Islet of Langerhans (tissue), 1 donor: ENCODE measurements around the gene MAX.

ENCODE experiments used
- FAIRE-seq: peaks from one replicate; lab custom pipeline; 2011; peaks lifted over from hg19 to GRCh38; lab: Jason Lieb, UNC

Gene MAX

DNA sequence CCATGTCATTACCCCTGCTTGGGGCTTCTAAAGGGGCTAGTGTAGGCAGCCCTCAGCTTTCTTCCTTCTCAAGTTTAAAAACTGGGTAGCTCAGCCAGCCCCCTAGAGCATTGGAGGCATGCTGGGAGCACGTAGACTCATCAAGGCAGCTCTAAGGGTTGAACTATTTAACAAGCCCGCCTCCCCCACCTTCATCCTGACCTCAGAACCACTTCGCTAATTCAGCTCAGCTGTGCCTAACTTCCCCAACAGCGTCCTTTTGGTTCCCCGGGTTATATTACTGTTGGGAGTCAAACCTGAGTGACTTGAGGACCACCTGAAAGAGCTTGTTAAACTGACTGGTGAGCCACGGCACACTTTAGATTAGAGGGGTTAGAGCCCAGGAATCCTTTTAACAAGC is 30.1 kb downstream of the MAX start:
- no peak for FAIRE-seq

DNA sequence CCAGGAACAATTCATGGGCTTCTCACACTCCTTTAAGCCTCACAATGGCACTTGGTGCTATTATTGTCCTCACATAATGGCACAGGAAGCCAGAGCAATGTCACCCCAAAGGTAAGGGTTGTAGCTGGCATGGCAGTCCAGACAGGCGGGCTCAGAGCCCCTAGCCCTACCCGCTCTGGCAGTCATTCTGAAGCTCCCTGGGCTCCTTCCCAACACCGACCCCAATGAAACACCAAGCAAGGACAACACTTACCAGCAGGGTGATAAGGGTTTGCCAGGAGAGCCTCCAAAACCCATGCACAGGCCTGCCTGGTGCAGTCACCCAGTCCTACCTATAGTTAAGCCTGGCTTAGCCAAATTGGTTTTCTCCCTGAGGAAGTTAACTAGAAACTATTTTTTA is 30.8 kb downstream of the MAX start:
- FAIRE-seq = no peak

DNA sequence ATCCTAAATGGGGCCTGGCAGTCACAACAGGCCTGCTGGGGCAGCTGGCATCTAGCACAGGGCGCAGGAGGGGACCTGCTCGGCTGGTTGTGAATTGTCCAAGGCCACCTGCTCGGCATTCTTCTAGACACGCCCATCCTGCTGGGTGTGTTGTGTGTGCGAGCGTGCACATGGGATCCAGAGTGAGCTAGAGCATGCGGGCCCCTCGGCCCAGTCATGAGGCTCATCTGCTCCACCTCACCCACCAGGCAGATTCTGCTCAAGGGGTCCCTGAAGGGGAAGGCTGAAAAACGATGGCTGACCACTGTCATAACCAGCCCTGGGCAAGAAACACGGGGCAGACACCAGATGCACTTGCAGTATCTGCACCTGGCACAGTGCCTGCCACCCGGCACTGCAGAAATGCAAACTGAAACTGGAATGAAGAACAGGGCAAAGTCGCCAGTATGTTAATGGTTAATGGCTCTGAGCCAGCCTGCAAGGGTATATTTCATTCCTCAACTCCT is 31.8 kb downstream of the MAX start:
- no peak for FAIRE-seq

DNA sequence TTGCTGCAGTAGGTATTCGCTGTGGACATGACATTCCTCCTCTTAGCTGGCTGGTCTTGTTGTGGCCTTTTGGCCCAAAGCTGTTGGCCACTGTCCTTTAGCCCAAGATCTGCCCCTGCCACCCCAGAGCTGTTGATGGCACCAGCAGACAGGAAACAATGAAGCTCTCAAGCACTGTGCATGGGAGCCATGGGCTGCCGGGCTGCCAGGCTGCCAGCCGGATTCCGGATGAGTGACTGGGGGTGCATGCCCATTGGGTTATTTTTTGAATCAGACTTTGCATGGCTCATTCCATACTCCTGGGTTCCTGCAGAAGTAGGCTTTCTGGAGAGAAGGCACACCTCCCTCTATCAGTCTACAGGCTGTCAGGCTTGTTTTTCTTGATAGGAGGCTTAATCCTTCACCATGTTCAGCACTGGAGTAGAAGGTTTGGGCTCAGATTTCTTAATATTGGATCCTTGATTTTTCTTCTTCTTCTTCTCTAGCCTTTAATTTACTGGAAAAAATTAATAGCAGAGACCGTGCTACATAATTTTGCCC is 32.4 kb downstream of the MAX start:
- no peak for FAIRE-seq

DNA sequence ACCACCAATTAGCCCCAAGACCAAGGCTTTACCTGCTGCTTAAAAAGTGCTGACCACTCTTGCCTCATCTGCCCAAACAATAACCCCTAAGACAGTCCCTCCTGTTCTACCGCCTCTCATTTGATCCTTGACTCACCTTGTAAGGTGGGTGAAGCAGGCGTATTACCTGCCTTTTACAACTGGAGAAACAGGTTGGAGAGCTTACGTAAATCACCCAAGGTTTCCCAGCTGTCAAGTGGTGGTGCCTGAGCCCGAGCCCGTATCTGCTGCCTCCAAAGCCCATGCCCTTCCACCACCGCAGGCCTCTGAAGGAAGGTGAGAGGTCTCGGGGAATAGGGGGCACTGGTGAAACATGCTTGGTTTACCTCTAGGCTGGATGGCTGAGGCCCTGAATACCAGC is 36.6 kb downstream of the MAX start:
- no peak for FAIRE-seq

DNA sequence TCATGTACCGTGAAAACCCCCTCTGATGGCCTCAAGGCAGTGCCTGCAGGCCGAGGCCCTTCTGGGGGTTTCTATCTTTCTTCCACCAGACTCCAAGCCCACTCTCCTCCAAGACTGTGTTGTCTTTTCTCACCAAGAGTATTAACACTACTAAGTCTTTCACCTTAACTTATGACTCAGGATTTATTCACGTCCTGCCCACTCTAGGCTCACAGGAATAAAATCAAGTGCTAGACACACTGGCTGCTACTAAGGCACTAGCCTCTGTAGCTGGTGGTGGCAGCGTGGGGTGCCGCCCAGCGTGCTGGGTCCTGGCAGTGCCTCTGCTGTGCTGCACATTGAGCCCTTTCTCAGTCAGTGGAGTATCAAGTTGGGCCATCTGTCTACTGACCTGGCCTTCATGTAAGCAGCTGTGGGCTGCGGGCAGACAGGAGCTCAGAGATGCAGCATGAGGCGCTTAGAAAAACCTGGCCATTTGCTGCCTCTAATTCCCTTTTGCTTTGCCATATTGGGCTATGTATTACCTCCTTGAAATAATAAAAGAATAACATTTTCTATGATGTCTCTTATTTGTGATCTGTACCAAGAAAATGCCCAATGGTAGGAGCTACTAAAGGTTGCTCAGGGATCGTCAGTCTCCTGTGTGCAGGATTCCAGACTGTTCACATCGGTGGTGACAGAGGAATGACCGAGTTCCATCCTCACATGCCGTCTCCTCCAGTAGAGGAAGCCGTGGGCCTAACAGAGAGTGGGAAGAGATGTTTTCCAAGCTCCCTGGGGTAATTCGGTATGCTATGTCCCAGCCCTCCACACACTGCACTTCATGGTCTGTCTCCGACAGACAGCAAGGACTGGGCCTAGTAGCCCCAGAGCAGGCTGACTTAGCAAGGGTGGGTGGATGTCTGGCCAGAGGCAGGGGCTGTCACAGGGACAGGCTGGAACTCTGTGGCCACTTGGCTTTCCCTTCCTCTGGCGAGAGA is 39.9 kb downstream of the MAX start:
- FAIRE-seq = no peak

DNA sequence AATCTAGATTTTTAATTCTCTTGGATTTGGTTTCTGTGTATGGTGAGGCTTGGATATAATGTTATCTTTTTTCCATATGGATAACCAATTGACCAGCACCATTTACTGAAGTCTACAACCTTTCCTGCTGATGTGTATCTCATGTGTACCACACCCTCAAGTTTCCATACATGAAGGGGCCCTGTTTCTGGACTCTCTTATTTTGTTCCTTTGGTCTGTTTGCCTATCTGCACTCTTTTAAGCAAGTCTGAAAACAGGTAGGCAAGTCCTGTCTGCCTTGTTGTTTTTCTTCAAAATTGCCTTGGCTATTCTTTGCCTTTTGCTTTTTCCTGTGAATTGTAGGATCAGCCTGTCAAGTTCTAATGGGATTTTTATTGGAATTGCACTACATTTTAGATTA is 44.6 kb downstream of the MAX start:
- no peak for FAIRE-seq

DNA sequence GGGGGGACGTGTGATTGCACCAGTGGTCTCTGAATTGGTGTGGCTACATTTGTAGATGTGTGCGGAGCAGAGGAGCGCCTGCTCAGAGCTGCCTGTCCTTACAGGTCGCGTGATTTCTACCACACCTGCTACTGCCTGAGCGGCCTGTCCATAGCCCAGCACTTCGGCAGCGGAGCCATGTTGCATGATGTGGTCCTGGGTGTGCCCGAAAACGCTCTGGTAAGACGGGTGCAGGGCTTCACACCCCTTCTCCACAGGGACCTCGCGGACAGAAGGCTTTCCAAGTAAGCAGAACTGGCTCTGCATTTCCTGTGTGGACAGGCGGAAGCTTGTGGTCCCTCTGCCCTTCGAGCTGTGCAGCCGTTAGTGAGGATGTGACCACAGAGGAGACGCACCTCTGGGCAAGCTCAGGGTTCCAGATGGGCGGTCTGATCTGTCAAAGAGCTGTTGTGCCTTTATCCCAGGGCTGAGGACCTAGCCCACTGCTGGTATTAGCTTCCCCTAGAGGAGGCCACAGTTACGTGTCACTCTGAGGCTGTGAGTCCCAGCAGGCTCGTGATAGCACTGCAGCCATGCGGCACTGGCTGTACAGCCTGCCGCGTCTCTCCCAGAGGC is 47.7 kb downstream of the MAX start:
- FAIRE-seq = no peak

DNA sequence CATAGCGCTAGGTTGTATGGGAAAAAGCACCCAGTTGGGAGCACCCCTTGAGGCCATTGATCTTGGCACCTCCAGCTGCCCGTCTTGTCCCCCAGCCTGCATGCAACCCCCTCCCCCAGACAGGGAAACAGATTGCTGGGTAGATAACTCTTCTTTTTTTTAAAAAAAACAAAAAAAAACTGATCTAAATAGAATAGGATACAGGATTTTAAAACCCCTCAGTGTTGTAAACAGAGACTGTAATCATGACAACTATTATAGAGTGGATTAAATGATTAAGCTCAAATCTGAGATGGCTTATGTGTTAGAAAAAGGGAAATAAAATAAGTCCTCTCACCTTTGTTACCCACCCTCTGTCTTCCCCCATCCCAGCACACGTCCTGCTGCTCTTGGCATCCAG is 48.9 kb downstream of the MAX start:
- FAIRE-seq = no peak

DNA sequence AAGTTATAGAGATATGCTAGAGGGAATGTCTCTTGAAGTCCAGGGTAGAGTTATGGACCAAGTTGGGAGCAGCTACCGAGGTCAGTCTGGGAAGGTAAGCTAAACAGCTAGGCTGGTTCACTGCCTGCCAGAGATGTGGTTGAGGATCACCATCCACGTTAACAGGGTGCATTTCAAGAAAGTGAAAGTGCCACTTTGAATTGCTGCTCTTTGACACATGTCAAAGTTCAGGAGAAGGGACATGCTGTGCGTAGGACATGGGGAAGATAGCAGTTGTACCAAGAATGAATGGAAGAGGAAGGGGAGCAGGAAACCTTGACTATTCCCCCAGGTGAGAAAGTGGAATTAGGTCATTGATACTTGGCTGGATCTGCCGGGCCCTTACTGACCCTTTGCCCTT is 49.5 kb downstream of the MAX start:
- FAIRE-seq = no peak

DNA sequence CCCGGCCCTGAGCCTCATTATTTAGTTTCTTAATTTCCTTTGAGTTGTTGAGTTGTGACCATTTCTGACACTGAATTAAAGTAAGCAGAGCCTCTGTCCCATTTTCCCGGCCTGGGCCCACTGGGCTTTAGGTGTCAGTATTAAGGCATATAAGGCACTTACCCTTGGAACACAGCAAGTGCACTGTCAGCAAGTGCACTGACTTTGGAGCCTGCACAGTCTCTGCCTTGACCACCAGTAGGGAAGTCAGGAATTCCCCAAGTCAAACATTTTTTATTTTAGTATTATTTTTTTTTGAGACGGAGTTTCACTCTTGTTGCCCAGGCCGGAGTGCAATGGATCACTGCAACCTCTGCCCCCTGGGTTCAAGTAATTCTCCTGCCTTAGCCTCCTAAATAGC is 56.6 kb downstream of the MAX start:
- no peak for FAIRE-seq

DNA sequence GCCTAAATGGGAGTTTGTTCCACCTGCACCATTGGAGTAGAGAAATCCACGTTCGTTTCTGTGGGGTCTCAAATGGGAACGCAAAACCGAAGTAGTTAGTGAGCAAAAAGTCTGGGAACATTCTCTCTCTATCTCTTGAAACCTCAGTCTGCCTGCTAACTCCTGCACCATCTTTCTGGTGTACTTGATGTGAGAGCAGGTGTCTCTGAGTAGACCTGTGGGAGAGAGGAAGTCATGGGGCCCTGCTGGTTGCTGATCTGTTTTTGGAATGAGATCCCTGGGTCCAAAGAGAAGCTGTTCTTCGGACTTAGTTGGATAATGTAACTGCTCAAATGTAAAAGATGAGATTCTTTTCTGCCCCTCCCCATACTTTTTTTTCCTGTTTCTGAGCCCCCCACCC is 57.3 kb downstream of the MAX start:
- no peak for FAIRE-seq

DNA sequence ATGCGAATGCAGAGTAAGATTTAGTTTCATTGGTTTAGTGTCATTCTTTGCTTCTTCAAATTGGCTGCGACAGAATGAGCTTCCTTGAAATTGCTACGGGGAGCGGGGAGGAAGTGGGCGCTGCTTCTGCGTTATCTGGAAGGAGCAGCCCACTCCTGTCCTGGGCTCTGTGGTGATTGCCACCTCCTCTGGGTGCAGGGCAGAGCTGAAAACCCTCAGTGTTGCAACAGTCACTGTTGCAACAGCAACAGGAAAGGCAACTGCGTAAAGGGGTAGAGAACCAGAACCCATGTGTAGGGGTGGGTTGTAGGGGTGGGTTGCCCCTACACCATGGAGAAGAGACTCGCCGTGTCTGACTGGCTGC is 57.7 kb downstream of the MAX start:
- FAIRE-seq = no peak

DNA sequence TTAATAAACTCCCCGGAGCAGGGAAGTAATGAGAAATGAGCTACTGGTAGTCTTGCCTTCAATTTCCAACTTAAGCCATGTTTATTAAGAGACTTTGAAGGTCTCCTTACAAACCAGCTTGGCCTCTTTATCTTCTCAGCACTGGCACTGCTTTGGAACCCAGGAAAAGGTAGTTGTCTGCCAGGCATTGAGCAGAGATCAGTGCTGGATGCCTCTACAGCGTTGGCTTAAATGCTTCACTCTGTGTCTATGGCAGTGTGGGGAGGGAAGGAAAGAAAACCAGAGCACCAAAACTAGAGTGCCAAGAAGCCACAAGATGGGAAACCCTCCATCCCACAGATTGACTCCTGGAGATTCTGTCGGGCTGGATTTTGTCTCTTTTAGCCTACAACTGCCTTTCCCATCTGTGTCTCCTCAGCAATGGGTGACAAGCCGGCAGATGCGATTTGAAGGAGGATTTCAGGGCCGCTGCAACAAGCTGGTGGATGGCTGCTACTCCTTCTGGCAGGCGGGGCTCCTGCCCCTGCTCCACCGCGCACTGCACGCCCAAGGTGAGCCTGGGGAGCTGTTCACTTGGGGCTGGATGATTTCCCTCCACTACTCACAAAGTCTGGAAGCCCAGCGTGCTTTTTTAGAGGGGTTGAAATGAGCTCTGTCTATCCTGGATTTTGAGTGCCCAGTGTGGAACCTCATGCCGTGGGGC is 58.3 kb downstream of the MAX start:
- FAIRE-seq = no peak

DNA sequence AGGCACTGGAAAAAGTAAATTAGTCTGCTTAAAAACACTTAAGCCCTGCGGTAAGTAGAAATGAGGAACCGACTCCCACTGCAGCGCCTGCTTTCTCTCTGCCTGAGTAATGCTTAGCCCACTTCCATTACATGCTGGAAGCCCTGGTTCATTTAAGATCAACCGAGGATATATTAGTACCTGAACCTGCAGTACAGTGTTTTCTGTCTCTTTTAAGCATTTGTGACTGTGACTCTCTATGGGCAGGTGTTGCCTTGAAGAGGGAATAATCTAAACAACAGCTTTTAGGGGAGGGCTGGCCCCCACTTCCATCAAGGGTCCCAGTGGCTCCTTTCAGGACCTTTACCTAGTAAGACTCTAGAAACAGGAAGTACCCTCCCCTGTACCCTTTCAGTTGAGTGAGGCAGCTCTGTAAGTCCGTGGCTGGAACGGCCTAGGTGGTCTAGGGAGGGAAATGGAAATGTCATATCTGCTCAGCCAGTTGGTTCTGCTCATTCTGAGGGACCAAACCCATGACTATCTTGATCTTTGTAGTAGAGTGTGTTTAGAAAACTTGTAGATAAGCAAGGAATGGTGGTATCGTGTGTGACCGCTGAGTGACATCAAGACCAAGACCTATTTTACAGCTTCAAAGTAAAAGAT is 59.5 kb downstream of the MAX start:
- no peak for FAIRE-seq

DNA sequence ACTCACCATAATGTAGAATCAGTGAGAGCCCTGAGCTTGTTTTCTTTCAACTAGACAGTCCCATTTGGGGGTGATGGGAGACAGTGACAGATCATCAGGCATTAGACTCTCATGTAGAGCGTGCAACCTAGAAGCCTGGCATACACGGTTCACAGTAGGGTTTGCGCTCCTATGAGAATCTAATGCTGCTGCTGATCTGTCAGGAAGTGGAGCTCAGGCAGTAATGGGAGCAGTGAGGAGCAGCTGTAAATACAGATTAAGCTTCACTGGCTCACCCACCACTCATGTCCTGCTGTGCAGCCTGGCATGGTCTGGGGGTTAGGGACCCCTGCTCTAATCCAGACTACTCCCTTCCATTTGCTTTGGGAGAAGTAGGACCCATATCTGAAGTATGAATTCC is 60.0 kb downstream of the MAX start:
- FAIRE-seq = no peak

DNA sequence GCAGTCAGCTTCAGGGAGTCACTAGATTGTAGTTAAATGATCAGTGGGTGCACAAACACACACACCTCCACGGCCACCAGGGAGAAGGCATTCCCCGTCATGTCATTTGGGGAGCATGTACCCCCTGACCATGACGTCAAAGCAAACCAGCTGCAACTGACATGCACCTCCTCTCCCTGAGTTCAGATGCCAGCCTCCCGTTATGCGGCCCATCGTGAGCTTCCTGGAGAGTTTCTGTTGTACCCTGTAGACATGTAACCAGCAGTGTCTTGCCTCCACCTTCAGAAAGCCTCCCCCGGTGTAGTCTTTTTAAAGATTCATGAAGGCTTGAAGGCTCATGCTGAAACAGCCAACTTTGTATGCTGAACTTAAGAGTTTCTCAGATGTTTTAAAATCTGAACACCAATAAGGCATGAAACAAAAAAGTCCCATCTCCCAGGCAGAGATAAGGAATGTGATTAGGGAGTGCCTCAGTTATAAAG is 60.8 kb downstream of the MAX start:
- no peak for FAIRE-seq

DNA sequence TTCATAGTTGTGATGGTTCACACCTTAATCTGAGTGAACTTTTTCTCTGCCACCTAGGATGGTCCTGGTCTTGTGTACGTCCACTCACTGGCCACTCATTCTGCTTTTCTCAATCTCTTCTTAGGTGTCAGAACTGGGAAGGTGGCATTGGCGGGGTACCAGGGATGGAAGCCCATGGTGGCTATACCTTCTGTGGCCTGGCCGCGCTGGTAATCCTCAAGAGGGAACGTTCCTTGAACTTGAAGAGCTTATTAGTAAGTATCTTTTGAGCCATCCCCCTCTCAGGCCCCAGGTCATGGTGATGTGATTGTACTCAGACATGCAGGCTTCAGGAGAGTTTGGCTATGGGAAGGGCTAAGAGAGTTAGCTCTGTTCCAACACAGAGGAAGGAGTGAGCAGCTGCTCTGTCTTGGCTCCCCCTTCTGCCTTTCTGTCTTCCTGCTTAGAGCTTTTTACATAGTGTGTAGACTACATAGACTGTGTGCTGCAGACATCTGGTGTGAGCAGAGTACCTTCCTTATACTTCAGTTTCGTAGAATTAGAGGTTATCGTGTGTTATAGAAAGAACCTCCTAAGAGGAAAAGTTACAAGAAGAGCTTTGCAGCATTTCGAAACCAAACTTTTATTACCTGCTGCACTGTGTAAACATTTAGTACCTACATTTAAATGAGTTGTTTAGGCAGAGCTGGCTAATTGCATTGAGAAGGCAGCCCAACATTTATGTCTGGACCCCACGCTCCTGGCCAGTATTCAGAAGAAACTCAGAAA is 61.5 kb downstream of the MAX start:
- no peak for FAIRE-seq

DNA sequence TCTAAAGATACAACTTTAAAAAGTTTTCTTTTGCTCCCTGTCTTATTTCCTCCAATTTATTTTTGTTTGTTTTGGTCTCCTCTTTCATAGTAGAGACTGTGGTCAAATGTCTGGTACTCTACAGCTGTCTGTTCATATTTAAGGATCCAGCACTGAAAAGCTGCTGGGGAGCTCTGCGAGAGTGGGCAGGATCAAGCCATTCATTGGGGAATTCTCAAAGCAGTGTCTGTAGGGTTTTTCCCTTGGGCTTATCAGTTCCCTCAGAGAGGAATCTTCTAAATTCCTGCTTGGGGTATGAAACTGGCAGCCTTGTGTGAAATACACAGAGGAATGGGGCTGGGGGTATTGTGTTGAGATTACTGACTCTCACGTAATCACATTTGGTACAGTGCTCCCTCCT is 63.4 kb downstream of the MAX start:
- FAIRE-seq = no peak

DNA sequence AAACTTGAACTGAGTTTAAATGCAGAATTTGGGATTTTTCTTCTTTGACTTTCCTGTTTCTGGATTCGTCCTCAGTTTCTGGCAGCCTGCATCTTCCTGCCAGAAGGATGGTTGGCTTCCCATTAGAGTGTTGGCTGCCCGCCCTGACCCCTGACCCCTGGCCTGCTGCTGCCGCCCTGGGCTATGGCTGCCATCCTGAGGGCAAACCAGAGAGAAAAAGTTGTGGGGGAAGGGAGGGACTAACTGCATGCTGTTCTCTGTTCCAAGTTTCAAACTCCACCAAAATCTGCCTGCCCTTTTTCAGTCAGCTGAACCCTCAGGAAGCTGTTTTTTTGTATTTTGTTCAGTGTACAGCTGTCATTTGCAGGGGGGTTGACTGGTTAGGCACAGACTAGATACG is 67.3 kb downstream of the MAX start:
- FAIRE-seq = no peak

DNA sequence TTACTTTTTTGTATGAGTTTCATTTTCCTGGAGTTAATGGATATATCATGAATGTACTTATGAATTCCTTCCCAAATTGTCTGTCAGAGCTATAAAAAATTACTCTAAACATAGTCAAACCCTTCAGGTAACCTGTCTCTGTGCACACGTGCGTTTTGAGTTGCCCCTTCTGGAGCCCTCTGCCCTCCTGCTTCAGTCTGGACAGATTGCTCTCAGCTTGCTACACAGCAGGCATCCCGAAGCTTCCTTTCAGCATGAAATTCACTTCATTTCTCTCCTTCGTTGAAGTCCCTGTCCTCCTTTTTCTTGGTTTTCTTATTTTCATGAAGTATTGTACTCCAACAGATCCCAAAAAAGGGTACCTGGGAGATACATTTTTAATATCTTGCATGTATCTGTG is 68.3 kb downstream of the MAX start:
- FAIRE-seq = no peak
